Measurements from ENCODE around the gene ASXL1.
"Not testable (repeated sequence)": the region's sequence is repeated elsewhere in the genome, so short reads cannot be mapped to it uniquely, and the experiment has no call there.

The ASXL1 gene

GRCh38 chr20:32455171-32455900 is 97.2 kb downstream of the ASXL1 start:
- DNase-seq, result no peak

- no peak for DNase-seq
Measured at GRCh38 chr20:32455901-32456701, 98.0 kb downstream of the ASXL1 start.

GRCh38 chr20:32456869-32457478 is 98.8 kb downstream of the ASXL1 start:
- DNase-seq, result peak; percentile 21

- DNase-seq, result no peak
Measured at GRCh38 chr20:32457479-32457986, 99.4 kb downstream of the ASXL1 start.

- no peak for DNase-seq
Measured at GRCh38 chr20:32458061-32458836, 100.1 kb downstream of the ASXL1 start.

- DNase-seq, result no peak
Measured at GRCh38 chr20:32458837-32459220, 100.7 kb downstream of the ASXL1 start.

- DNase-seq, result no peak
Measured at GRCh38 chr20:32460231-32460630, 102.1 kb downstream of the ASXL1 start.

- DNase-seq, result no peak
Measured at GRCh38 chr20:32460683-32461320, 102.7 kb downstream of the ASXL1 start.

GRCh38 chr20:32461836-32462600 is 103.9 kb downstream of the ASXL1 start:
- no peak for DNase-seq

- DNase-seq, result no peak
Measured at GRCh38 chr20:32462900-32463641, 104.9 kb downstream of the ASXL1 start.

GRCh38 chr20:32463642-32464400 is 105.7 kb downstream of the ASXL1 start:
- DNase-seq, result no peak

GRCh38 chr20:32464401-32465091 is 106.4 kb downstream of the ASXL1 start:
- no peak for DNase-seq

- DNase-seq, result no peak
Measured at GRCh38 chr20:32465092-32465900, 107.2 kb downstream of the ASXL1 start.

- not testable (repeated sequence) for DNase-seq
Measured at GRCh38 chr20:32465901-32466675, 108.0 kb downstream of the ASXL1 start.

- no peak for DNase-seq
Measured at GRCh38 chr20:32466739-32467505, 108.8 kb downstream of the ASXL1 start.

- DNase-seq, result no peak
Measured at GRCh38 chr20:32467506-32468312, 109.6 kb downstream of the ASXL1 start.
